OCI-LY7 (cell line): ENCODE results near the gene MTUS2.

Experiments
- CTCF ChIP-seq: fragments of 200-600 bp; sonication (generic); conservative IDR thresholded peaks from 2 replicates; pipeline ENCODE4 v1.5.1; 2014; ENCODE audit warnings: mild to moderate bottlenecking, antibody characterized with exemption, low read length, moderate library complexity, mixed read lengths
- EZH2phosphoT487 ChIP-seq: fragments of 200-600 bp; sonication (generic); IDR thresholded peaks from 2 replicates; pipeline ENCODE4 v1.6.1; 2018; ENCODE audit warnings: low read depth, borderline replicate concordance, mild to moderate bottlenecking, mixed run types, antibody characterized with exemption, low read length, moderate library complexity, mixed read lengths

GRCh38 chr13:29105779-29106178 lies 285.6 kb downstream of the MTUS2 start:
- TF ChIP-seq CTCF (no peak), EZH2phosphoT487 (no peak)
